ENCODE measurements around the gene RER1. TPM values are rescaled to one million over a fixed set of nuclear protein-coding genes. Genes with fewer than 3 reads are reported as not detected.
A peak's percentile ranks its signal among the peaks of the same experiment; 100 is the strongest.

RER1 gene
- polyA plus RNA-seq, 1 experiment: 324 TPM

DNA sequence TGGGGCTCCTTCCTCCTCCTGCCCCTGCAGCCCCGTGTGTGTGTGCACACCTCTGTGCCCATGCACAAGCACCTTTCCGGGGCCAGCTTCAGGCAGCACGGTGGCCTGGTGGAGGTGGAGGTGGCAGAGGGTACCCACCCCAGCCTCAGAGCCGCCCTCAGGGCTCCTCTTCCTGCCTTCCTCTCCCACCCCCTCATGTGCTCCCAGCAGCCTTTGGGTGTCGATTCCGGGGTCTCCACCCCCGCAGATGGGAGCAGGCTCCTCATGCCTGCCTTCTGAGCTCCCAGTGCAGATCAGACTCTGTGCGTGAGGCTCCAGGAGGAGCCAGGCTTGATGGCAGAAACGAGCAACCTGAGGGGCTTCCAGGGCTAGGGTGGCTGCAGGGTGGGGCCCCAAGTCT, 55.2 kb downstream of the RER1 start:
- Histone ChIP-seq H3K9me3 (ENCODE audit: control insufficient read depth, insufficient read depth, low read length) (no peaks in the 10 kb centered on the region), H3K27ac (ENCODE audit: low read depth, low read length) (no peak overlapping the region), H3K4me3 (ENCODE audit: low read depth, low read length) (no peak overlapping the region), H3K27me3 (ENCODE audit: control insufficient read depth, insufficient read depth, low read length) (peaks cover 24% of the 10 kb centered on the region)
- no peak for DNase-seq (ENCODE audit: low read depth, low spot score)
- CTCF ChIA-PET: no interaction called here
- POLR2A ChIA-PET: no interaction called here
- TF ChIP-seq, protein P1, sequence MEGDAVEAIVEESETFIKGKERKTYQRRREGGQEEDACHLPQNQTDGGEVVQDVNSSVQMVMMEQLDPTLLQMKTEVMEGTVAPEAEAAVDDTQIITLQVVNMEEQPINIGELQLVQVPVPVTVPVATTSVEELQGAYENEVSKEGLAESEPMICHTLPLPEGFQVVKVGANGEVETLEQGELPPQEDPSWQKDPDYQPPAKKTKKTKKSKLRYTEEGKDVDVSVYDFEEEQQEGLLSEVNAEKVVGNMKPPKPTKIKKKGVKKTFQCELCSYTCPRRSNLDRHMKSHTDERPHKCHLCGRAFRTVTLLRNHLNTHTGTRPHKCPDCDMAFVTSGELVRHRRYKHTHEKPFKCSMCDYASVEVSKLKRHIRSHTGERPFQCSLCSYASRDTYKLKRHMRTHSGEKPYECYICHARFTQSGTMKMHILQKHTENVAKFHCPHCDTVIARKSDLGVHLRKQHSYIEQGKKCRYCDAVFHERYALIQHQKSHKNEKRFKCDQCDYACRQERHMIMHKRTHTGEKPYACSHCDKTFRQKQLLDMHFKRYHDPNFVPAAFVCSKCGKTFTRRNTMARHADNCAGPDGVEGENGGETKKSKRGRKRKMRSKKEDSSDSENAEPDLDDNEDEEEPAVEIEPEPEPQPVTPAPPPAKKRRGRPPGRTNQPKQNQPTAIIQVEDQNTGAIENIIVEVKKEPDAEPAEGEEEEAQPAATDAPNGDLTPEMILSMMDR (IDR thresholded peaks at IDR 0.05; ENCODE audit: low read depth, low read length): no peak

DNA sequence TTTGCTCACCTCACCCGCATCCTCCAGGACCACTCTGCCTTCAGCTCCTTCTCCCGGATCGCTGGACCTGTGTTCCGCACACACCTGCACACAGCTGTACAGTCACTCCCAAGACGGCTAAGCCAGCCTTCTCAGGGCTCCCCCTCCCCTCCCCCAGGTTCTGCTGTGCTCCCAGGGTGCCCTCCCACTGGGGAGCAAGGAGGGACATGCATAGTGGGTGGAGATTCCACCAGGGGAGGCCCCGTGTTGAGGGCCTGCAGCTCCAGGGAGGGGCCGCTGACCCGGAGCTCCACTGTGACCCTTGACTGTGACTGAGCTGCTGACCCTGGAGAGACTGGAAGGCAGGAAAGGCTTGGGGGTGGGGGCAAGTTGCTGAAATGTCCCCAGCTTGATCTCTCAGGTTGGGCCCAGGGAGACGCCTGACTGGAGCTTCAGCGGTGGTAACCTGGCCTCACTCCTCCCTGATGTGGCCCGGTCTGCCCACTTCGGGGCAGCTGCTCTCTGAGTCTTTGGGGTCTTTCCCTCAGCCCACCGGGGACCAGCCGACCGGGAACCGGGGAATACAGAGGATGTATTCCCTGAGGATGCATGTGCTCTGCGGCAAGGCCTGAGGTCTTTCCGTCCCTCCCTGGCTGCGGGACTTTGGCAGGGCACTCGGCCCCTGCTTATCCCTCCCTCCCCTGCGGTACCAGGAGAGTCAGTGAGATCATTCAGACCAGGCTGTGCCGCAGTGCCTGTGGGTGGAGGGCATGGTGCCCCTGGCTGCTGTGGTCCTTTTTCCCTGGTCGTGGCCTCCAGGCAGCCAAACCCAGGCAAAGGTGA, 55.8 kb downstream of the RER1 start:
- Histone ChIP-seq H3K27me3 (ENCODE audit: control insufficient read depth, insufficient read depth, low read length) (peaks cover 20% of the 10 kb centered on the region), H3K9me3 (ENCODE audit: control insufficient read depth, insufficient read depth, low read length) (no peaks in the 10 kb centered on the region), H3K27ac (ENCODE audit: low read depth, low read length) (no peak overlapping the region), H3K4me3 (ENCODE audit: low read depth, low read length) (no peak overlapping the region)
- DNase-seq (ENCODE audit: low read depth, low spot score): no peak
- POLR2A ChIA-PET: no interaction called here
- CTCF ChIA-PET: no interaction called here
- TF ChIP-seq, protein P1 (IDR thresholded peaks at IDR 0.05; ENCODE audit: low read depth, low read length): no peak

DNA sequence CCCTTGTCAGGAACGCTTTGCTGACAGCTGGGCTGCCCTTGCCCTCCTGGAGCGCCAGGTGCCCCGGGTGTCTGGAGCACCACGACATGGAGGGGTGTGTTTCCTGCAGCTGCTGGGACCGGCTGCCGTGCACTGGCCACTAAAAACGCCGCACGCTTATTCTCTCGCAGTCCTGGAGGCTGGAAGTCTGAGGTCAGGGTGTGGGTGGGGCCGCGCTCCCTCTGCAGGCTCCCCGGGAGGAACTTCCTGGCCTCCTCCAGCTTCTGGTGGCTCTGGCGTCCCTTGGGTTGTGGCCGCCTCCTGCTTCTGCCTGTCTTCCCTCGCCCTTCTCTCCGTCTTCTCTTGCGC, 56.4 kb downstream of the RER1 start:
- no peak overlapping the region for H3K27ac ChIP-seq (ENCODE audit: low read depth, low read length)

DNA sequence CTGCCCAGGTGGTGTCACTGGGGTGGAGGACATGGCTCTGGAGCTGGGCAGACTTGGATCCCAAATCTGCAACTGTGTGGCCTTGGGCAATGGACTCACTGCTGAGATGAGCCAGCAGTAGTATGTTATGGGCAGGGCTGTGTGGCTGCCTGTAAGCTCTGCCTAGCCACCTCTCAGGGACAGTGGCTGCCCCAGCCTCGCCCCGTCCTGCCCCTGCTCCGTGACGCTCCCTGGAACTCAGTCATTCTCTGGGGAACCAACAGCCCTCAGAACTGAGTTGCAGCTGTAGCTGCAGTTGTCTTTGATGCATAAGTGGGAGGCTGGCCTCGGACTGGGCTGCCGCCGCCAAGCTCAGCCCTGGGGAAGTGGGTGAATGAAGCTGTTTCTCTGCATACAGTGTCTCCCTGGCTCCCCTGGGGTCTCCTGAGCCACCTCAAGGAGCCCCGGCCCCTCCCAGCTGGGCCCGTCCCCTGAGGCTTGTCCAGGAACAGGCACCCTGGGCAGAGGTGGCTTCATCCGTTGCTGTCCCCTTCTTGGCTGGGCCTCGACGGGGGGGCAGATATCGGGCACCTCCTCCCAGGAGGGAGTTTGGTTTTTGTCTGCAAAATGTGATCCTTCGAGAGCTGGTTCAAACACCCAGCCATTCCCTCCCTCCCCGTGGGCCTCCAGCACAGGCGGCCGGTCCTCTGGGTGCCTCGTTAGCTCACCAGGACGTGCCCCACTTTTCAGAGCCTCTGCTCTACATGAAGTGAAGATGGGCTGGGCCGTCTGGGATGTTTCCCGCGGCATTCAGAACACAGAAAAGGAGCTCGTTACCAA, 58.2 kb downstream of the RER1 start:
- POLR2A ChIA-PET: no interaction called here
- Histone ChIP-seq H3K27me3 (ENCODE audit: control insufficient read depth, insufficient read depth, low read length) (peaks cover 4% of the 10 kb centered on the region), H3K27ac (ENCODE audit: low read depth, low read length) (no peak overlapping the region), H3K4me3 (ENCODE audit: low read depth, low read length) (no peak overlapping the region), H3K9me3 (ENCODE audit: control insufficient read depth, insufficient read depth, low read length) (no peaks in the 10 kb centered on the region)
- TF ChIP-seq, protein P1 (IDR thresholded peaks at IDR 0.05; ENCODE audit: low read depth, low read length): no peak
- CTCF ChIA-PET: no interaction called here
- DNase-seq (ENCODE audit: low read depth, low spot score): no peak

More for the DNA sequence above, 56.4 kb downstream of the RER1 start:
- TF ChIP-seq, protein P1 (IDR thresholded peaks at IDR 0.05; ENCODE audit: low read depth, low read length): no peak
- Histone ChIP-seq H3K27me3 (ENCODE audit: control insufficient read depth, insufficient read depth, low read length) (peaks cover 15% of the 10 kb centered on the region), H3K9me3 (ENCODE audit: control insufficient read depth, insufficient read depth, low read length) (no peaks in the 10 kb centered on the region), H3K4me3 (ENCODE audit: low read depth, low read length) (no peak overlapping the region)
- ChIA-PET CTCF (no interaction called here), POLR2A (no interaction called here)
- no peak for DNase-seq (ENCODE audit: low read depth, low spot score)

DNA sequence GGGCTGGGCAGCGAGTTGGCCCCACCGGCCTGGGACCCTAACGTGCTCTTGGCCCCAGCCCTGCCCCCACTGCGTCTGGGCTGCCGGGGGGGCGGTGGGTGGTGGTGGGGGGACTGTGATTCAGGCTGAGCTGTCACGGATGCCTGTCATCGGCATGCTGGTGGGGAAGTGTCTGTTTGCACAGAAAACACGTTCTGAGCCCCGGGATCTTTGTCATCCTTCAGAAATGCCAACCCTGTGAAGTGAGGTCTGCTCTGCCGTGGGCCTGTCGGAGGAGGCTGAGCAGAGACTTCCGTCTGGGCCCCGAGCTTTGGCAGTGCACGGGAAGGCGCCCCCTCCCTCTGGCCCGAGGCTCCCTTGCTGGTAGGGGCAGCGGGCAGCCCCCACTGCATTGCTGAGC, 60.1 kb downstream of the RER1 start:
- no peak overlapping the region for H3K4me3 ChIP-seq (ENCODE audit: low read depth, low read length)
- CTCF ChIA-PET: interaction anchor here (1.1 kb wide), 1 partner anchor 1167 kb away, joined by 3 read pairs; no protein-coding TSS in a partner anchor
- H3K27ac ChIP-seq (ENCODE audit: low read depth, low read length): peak overlapping the region; percentile 52
- H3K9me3 ChIP-seq (ENCODE audit: control insufficient read depth, insufficient read depth, low read length): no peaks in the 10 kb centered on the region; the same call in 1 of the 2 replicates
- H3K27me3 ChIP-seq (ENCODE audit: control insufficient read depth, insufficient read depth, low read length): no peaks in the 10 kb centered on the region
- peak; percentile 48 for DNase-seq (ENCODE audit: low read depth, low spot score)
- POLR2A ChIA-PET: no interaction called here
- TF ChIP-seq, protein P1 (IDR thresholded peaks at IDR 0.05; ENCODE audit: low read depth, low read length): no peak
